ENCODE measurements around the gene SENP1. TPM values are rescaled to one million over a fixed set of nuclear protein-coding genes. Genes with fewer than 3 reads are reported as not detected.

SENP1 gene
- total and polyA plus RNA-seq, 2 donors (not counting 3 experiments of a cell fraction or from before 2014, with no cell fraction given) = 9.9 to 20.5 TPM

DNA sequence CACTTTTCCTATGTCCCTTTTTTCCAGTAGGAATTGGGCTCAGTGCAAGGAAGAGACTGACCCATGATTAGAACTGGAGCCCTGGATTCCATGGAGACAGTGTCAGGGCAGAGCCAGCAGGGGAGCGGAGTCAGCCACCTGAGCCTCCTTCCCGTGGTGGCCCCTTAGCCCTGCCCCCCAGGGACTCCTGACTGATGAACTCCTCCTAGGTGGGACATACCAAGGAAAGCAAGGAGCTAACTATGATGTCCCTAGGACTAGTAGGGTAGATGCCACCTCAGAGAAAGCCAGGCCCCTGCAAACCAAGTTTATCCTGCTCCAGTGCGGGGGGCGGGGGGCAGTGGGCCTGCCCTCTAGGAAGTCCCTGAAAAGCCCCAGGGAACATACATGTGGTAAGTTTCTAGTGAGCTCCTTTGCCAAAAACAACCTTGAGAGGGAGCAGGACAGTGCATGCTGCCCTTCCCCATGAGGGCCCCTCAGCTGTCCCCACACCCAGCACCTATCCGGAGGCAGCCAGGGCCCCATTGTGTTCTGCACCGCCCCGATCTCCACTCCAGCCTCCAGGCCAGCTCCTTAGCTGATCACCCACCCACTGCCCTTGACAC lies 95.4 kb downstream of the SENP1 start:
- no peaks in the 10 kb centered on the region for H3K36me3 ChIP-seq (ENCODE audit: control insufficient read depth in 2 of 2, extremely low read depth in 1 of 2, insufficient read depth in 2 of 2, low read length in 2 of 2)
- dilution Hi-C loops (cut with MboI; ENCODE audit: extremely low pct_ligation_motif_present, low sequenced_read_pairs) = no loop called here
- ChIA-PET POLR2A (no interaction called here), CTCF (no interaction called here)
- no peak overlapping the region for H2AFZ ChIP-seq (ENCODE audit: low read depth, low read length)
- intact Hi-C loops (cut with micrococcal nuclease) = no loop called here
- H3K9ac ChIP-seq (replicated peaks; ENCODE audit: extremely low read depth, insufficient read depth, low read length) = no peak overlapping the region
- DNase-seq (ENCODE audit: low read depth, low spot score) = no peak
- H4K20me1 ChIP-seq (replicated peaks; ENCODE audit: control insufficient read depth, extremely low read depth, insufficient read depth, low read length) = no peaks in the 10 kb centered on the region
- no peaks in the 10 kb centered on the region for H3K79me2 ChIP-seq (ENCODE audit: control insufficient read depth, insufficient read depth, low read length)
- no peak overlapping the region for H3K4me2 ChIP-seq (ENCODE audit: insufficient read depth, low read length)
- no TSS peak for BruUV-seq (replicated peaks)
- H3K4me3 ChIP-seq (replicated peaks in 1 of 3; ENCODE audit: insufficient read depth in 1 of 3, low read depth in 1 of 3, low read length in 3 of 3) = no peak overlapping the region
- H3K9me1 ChIP-seq (replicated peaks; ENCODE audit: control insufficient read depth, extremely low read depth, insufficient read depth, low read length) = no peaks in the 10 kb centered on the region
- H3K4me1 ChIP-seq (ENCODE audit: control insufficient read depth, extremely low read depth, insufficient read depth, low read length) = no peaks in the 10 kb centered on the region
- H3K27ac ChIP-seq (ENCODE audit: insufficient read depth, low read depth, low read length) = no peak overlapping the region
- H3K27me3 ChIP-seq (ENCODE audit: control insufficient read depth in 2 of 2, insufficient read depth in 2 of 2, low read length in 2 of 2) = peaks cover 44 to 55% of the 10 kb centered on the region in 2 experiments
- TF ChIP-seq EZH2 (IDR thresholded peaks at IDR 0.05; ENCODE audit: borderline replicate concordance, low read depth, low read length, severe bottlenecking) = no peak
- no peak for TF ChIP-seq MYC (IDR thresholded peaks at IDR 0.05; ENCODE audit: low read depth, low read length)
- no peak for TF ChIP-seq POLR2AphosphoS5 (IDR thresholded peaks at IDR 0.05; ENCODE audit: insufficient read depth, low read depth, low read length)
- no peak for TF ChIP-seq FOS (IDR thresholded peaks at IDR 0.05; ENCODE audit: borderline replicate concordance, insufficient read depth, low read length)
- TF ChIP-seq GATA2 (IDR thresholded peaks at IDR 0.05; ENCODE audit: insufficient read depth, insufficient read length, low read depth, low read length) = no peak
- TF ChIP-seq, protein P1, sequence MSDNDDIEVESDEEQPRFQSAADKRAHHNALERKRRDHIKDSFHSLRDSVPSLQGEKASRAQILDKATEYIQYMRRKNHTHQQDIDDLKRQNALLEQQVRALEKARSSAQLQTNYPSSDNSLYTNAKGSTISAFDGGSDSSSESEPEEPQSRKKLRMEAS (IDR thresholded peaks at IDR 0.05; ENCODE audit: insufficient read depth, insufficient read length) = no peak
- no peak for TF ChIP-seq POLR2A (IDR thresholded peaks at IDR 0.05; ENCODE audit: low read depth, low read length)
- TF ChIP-seq, protein P2, sequence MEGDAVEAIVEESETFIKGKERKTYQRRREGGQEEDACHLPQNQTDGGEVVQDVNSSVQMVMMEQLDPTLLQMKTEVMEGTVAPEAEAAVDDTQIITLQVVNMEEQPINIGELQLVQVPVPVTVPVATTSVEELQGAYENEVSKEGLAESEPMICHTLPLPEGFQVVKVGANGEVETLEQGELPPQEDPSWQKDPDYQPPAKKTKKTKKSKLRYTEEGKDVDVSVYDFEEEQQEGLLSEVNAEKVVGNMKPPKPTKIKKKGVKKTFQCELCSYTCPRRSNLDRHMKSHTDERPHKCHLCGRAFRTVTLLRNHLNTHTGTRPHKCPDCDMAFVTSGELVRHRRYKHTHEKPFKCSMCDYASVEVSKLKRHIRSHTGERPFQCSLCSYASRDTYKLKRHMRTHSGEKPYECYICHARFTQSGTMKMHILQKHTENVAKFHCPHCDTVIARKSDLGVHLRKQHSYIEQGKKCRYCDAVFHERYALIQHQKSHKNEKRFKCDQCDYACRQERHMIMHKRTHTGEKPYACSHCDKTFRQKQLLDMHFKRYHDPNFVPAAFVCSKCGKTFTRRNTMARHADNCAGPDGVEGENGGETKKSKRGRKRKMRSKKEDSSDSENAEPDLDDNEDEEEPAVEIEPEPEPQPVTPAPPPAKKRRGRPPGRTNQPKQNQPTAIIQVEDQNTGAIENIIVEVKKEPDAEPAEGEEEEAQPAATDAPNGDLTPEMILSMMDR (IDR thresholded peaks at IDR 0.05; ENCODE audit: extremely low read depth in 1 of 2, insufficient read depth in 1 of 2, low read depth in 1 of 2, low read length in 2 of 2) = no peak
- TF ChIP-seq JUN (IDR thresholded peaks at IDR 0.05; ENCODE audit: borderline replicate concordance, insufficient read depth, insufficient read length, low read depth) = no peak
- no peaks in the 10 kb centered on the region for H3K9me3 ChIP-seq (replicated peaks; ENCODE audit: control insufficient read depth, insufficient read depth, low read length)
- no peak for FAIRE-seq
